Chondrocyte (in vitro differentiated cells): Measurements from ENCODE around the gene PPM1A. TPM values are rescaled to one million over a fixed set of nuclear protein-coding genes. Genes with fewer than 3 reads are reported as not detected.

Experiments used
- DNase-seq: peaks from one replicate; pipeline ENCODE4 v3.0.0; 2021; ENCODE audit warnings: mixed read lengths, low spot score
- H3K27ac Mint-ChIP-seq: one replicate; pipeline ENCODE4 v1.8.0; 2021; ENCODE audit warnings: mild to moderate bottlenecking, moderate library complexity, mixed read lengths; ENCODE audit not compliant: unreplicated experiment
- H3K27me3 Mint-ChIP-seq: 2 replicates; pipeline ENCODE4 v1.8.0; 2021; ENCODE audit warnings: low read depth, mixed read lengths
- H3K36me3 Mint-ChIP-seq: 2 replicates; pipeline ENCODE4 v1.8.0; 2021; ENCODE audit warnings: low read depth, mixed read lengths
- H3K4me1 Mint-ChIP-seq: 2 replicates; pipeline ENCODE4 v1.8.0; 2021; ENCODE audit warnings: low read depth, mild to moderate bottlenecking, mixed read lengths
- H3K4me3 Mint-ChIP-seq: one replicate; pipeline ENCODE4 v1.8.0; 2021; ENCODE audit warnings: mild to moderate bottlenecking, moderate library complexity, mixed read lengths; ENCODE audit not compliant: unreplicated experiment
- H3K9me3 Mint-ChIP-seq: 2 replicates; pipeline ENCODE4 v1.8.0; 2021; ENCODE audit warnings: low read depth, mixed read lengths
- CTCF ChIP-seq: fragments of 200-600 bp; sonication (generic); IDR thresholded peaks from 2 replicates; pipeline ENCODE4 v1.5.0; 2021; ENCODE audit warnings: antibody characterized with exemption, mild to moderate bottlenecking, moderate library complexity
- total RNA-seq: library from RNA; stranded (reverse); gene quantifications from 3 replicates; pipeline ENCODE4 v1.2.1, GENCODE V29; 2021

The PPM1A gene
- total RNA-seq, 1 donor from 2014 or later = 43.9 TPM

GRCh38 chr14:60206249-60206670, 42.8 kb upstream of the PPM1A start:
- H3K27me3 Mint-ChIP-seq = peaks cover 30% of the 10 kb centered on the region

GRCh38 chr14:60206837-60207533, 42.0 kb upstream of the PPM1A start:
- Mint-ChIP-seq H3K36me3 (peaks cover 1% of the 10 kb centered on the region), H3K27me3 (peaks cover 30% of the 10 kb centered on the region), H3K4me1 (no peaks in the 10 kb centered on the region), H3K9me3 (no peaks in the 10 kb centered on the region), H3K27ac (no peak overlapping the region), H3K4me3 (no peak overlapping the region)
- DNase-seq = no peak
- TF ChIP-seq CTCF = no peak

More at GRCh38 chr14:60206249-60206670, 42.8 kb upstream of the PPM1A start:
- H3K36me3 Mint-ChIP-seq = peaks cover 1% of the 10 kb centered on the region
- H3K9me3 Mint-ChIP-seq = peaks cover 3% of the 10 kb centered on the region
- no peak overlapping the region for H3K27ac Mint-ChIP-seq
- H3K4me1 Mint-ChIP-seq = no peaks in the 10 kb centered on the region
- no peak overlapping the region for H3K4me3 Mint-ChIP-seq
- TF ChIP-seq CTCF = no peak
- DNase-seq = no peak

GRCh38 chr14:60210703-60211102, 38.3 kb upstream of the PPM1A start:
- Mint-ChIP-seq H3K9me3 (no peaks in the 10 kb centered on the region), H3K36me3 (peaks cover 1% of the 10 kb centered on the region), H3K27ac (no peak overlapping the region), H3K4me3 (no peak overlapping the region), H3K27me3 (peaks cover 26% of the 10 kb centered on the region), H3K4me1 (no peaks in the 10 kb centered on the region)
- no peak for DNase-seq
- no peak for TF ChIP-seq CTCF

GRCh38 chr14:60211153-60211552, 37.9 kb upstream of the PPM1A start:
- peaks cover 1% of the 10 kb centered on the region for H3K36me3 Mint-ChIP-seq
- no peak overlapping the region for H3K4me3 Mint-ChIP-seq
- peaks cover 26% of the 10 kb centered on the region for H3K27me3 Mint-ChIP-seq
- DNase-seq = no peak
- no peak overlapping the region for H3K27ac Mint-ChIP-seq
- H3K9me3 Mint-ChIP-seq = no peaks in the 10 kb centered on the region
- H3K4me1 Mint-ChIP-seq = no peaks in the 10 kb centered on the region
- TF ChIP-seq CTCF = no peak

- Mint-ChIP-seq H3K27me3 (peaks cover 19% of the 10 kb centered on the region), H3K4me3 (no peak overlapping the region), H3K4me1 (no peaks in the 10 kb centered on the region), H3K27ac (no peak overlapping the region), H3K9me3 (no peaks in the 10 kb centered on the region), H3K36me3 (peaks cover 1% of the 10 kb centered on the region)
- DNase-seq = no peak
- no peak for TF ChIP-seq CTCF
These were observed 36.3 kb upstream of the PPM1A start for GRCh38 chr14:60212503-60213371.
